Activated naive CD4-positive, alpha-beta T cell treated with anti-CD3 and anti-CD28 coated beads, Interleukin-2, amount 50 U/mL, for 16 hours (primary cell): Measurements from ENCODE around the gene KLHL29.

Experiments
- DNase-seq: peaks from one replicate; pipeline ENCODE4 v3.0.0-alpha.2; 2020

The KLHL29 gene

DNA sequence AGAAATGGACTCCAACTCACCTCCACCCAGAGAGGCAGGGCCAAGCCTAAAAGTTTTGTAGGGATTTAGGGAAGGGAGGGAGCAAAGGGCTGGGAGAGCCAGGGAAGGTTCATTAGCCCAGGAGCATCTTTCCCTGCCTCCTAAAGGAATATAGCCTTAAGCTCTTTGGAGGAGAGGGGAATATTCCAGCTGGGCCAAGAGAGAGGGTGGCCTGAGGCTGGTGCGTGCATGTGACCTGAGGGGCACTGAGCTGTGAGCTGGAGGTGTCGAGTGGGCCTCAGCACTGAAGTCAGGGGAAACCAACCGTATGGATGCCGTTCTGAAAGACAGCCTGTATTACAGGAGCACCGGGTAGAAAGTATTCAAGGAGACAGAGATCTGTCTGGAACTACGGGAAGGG lies 112.6 kb downstream of the KLHL29 start:
- DNase-seq: no peak

GRCh38 chr2:23498943-23499342 lies 114.0 kb downstream of the KLHL29 start:
- DNase-seq: no peak

GRCh38 chr2:23499439-23499838 lies 114.5 kb downstream of the KLHL29 start:
- no peak for DNase-seq

GRCh38 chr2:23500836-23501235 lies 115.9 kb downstream of the KLHL29 start:
- DNase-seq: no peak

DNA sequence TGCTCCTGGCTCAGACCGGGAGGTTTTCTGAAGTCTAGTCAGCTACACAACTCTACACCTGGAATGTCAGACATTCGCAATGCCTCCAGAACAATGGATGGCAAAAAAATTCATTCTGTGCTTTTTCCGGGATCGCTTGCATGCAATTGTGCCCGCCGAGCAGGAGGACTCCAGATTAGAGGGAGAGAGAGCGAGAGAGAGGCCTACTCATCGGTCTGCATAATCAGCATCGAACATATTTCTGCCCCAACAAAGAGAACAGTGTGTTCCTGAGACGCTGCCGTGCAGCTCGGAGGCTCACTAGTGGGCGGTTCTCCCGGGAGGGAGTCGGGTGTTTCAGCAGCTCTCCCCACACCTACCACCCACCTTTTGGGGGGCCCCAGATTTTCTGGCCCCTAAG lies 117.1 kb downstream of the KLHL29 start:
- no peak for DNase-seq

GRCh38 chr2:23503097-23503496 lies 118.1 kb downstream of the KLHL29 start:
- no peak for DNase-seq

DNA sequence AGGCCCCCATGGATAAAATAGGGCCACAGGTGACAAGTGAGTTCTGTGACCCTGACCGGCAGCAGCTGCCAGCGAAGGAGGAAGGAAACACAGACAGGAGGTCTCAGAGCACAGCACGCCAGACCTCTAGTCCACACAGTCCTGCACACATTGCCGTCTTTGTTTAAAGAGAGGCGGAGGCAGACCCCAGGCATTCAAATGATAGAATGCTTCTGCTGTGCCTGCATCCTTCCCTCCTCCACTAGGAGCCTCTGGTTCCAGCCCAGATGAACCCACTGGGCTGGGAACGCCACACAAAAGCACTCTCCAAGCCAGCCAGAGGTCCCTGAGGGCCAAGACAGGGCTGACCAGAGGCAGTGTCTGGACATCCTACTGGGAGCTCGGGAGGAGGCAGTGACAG lies 118.7 kb downstream of the KLHL29 start:
- DNase-seq: no peak

DNA sequence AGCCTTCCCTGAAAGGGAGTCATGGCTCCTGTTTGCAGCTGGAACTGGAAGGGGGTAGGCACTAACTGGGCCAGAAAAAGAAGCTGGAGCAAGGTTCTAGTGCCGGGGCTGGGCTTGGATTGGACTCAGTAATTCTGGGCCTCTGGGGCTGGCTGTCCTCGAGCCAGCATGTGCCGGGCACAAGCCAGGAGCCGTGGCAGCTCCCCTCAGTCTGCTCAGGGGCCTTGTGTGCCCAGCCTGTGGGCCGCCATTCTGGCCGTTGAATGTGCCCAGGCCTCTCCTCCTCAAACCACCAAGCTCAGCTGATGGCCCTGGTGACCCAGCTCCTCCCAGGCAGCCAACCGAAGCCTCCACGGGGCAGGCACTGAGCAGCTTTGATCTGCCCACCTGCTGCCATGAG lies 119.6 kb downstream of the KLHL29 start:
- DNase-seq: no peak

GRCh38 chr2:23505218-23505983 lies 120.4 kb downstream of the KLHL29 start:
- no peak for DNase-seq

GRCh38 chr2:23505984-23506380 lies 121.0 kb downstream of the KLHL29 start:
- DNase-seq: no peak

GRCh38 chr2:23506531-23507266 lies 121.7 kb downstream of the KLHL29 start:
- DNase-seq: no peak

DNA sequence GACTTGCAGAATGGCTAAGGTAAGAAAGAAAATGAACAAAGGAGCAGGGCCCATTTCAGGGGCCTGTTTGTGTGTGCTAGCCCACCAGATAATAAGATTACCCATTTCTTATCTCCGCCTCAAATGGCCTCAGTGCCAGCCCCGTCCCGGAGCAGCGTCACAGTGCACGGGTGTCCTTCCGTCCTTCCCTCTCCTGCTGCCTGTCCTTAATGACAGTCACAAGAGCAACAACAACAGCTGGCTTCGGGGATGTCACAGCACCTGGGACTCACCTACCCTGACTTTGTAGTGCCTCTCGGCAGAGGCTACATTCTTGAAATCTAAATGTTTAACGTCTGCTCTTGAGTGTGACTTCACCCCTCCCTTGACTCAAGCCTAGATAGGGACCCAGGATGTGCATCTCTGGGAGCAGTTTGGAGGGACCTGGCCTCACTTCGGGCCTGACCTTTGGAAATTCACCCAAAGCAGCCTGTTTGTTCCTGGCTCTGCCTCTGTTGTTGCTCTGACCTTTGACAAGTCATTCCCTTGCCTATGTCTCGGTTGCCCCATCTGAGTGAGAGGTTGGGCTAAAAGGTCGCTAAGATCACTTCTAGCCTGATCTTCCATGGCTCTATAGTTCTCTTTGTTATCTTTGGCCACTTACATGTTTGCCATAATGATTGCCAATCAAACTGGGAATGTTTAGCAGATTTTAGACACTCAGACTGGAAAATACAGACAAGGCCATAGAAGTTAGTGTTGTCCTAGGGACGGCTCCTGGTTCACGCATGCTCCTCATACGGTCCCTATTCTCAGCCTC lies 122.5 kb downstream of the KLHL29 start:
- DNase-seq: no peak

- DNase-seq: no peak
Measured at GRCh38 chr2:23508066-23508390, 123.0 kb downstream of the KLHL29 start.

DNA sequence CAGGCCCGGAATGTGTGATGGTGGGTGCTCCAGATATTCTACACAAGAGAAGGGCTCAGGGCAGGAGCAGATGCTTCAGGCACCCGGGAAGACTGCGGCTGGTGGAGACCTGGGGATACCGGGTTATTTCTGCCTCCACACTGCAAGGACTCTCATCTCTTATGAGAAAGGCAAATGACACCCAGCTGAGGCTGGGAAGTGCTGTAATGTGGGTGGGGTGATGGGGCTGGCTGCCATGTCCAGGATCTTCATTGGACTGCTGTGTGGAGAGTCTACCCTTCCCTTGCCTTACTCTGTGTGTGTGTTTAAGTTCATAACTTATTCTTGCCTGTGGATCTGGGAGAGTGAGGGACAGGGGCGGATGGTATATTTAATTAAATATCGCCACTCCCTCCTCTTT lies 124.1 kb downstream of the KLHL29 start:
- DNase-seq: no peak

- DNase-seq: no peak
Measured at GRCh38 chr2:23509596-23510292, 124.8 kb downstream of the KLHL29 start.

GRCh38 chr2:23510471-23510870 lies 125.5 kb downstream of the KLHL29 start:
- DNase-seq: no peak

GRCh38 chr2:23512778-23513177 lies 127.8 kb downstream of the KLHL29 start:
- no peak for DNase-seq

DNA sequence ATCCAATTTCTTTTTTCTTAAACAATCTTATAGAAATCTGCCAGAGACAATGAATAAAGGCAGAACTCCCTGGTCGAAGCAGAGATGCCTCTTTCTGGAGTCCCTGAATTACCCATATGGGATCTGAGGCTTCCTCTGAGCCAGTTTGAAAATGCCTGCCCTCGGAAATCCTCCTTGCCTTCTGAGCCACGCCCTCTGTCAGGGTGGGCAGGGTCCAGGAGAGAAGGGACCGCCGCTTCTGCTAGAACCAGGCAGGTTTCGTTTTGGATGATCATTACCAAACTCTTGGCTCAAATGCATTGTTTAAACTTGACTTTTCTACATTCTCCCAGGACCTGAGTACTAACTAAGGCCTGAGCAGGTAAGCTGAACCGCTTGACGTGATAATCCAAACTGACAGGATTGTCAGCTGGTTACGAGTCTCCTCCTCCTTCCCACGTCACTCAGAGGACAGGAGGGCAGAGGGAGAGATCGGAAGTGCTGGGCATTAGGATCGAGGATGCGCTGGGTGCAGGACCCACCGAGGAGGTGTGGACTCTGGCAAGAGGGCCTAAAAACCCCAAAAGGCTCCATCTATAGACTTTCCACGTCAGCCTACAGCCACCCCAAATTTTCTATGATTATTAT lies 128.4 kb downstream of the KLHL29 start:
- DNase-seq: no peak

DNA sequence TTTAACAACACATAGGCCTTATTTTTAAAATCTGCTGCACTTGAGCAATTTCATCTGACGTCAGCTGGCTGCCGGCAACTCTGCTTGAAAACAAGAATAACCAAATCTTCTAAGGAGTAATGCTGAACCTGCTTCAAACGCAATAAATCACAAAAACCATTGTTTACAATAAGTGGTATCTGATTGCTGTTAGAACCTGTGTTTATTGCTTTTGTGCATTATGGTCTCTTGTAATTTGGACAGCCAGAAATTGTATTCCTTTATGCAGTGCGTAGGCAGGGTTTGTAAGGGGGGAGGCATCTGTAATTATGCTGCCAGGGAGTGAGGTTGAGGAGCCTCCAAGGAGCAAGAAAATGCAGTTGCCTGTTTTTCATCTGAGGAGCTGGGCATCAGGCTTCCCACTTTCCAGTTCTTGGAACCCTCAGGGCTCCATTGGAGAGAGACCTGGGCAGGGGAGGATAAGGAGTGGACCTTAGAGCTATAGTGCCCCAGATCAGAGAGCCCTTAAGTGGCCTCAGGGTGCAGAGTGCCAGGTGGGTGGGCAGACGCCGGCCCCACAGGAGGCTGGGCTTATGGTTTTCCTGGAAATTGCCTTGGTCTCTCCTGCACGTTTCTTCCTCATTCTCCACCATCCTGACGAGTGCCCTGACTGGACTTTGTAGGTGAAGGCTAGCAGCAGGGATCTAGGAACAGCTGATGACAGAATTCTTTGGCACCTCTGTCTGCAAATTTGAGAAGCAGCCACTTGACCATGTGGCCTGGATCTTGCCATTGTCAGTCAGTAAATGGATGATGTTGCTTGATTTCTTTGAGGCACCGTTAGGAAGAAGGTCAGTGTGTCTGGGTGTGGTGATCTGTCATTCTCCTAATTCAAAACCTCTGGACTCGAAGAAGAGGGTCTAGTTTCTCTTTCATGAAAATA lies 129.2 kb downstream of the KLHL29 start:
- no peak for DNase-seq

GRCh38 chr2:23516520-23517256 lies 131.7 kb downstream of the KLHL29 start:
- DNase-seq: no peak
